Right forelimb (tissue), 1 donor: ENCODE measurements around the gene PLA2G6.

Source experiments
- DNase-seq: peaks from one replicate; pipeline ENCODE4 v3.0.0-alpha.2; 2018

The PLA2G6 gene

GRCh38 chr22:38067761-38068360, 113.8 kb downstream of the PLA2G6 start:
- DNase-seq = no peak

- no peak for DNase-seq
These were observed 114.6 kb downstream of the PLA2G6 start for GRCh38 chr22:38067028-38067415.

DNA sequence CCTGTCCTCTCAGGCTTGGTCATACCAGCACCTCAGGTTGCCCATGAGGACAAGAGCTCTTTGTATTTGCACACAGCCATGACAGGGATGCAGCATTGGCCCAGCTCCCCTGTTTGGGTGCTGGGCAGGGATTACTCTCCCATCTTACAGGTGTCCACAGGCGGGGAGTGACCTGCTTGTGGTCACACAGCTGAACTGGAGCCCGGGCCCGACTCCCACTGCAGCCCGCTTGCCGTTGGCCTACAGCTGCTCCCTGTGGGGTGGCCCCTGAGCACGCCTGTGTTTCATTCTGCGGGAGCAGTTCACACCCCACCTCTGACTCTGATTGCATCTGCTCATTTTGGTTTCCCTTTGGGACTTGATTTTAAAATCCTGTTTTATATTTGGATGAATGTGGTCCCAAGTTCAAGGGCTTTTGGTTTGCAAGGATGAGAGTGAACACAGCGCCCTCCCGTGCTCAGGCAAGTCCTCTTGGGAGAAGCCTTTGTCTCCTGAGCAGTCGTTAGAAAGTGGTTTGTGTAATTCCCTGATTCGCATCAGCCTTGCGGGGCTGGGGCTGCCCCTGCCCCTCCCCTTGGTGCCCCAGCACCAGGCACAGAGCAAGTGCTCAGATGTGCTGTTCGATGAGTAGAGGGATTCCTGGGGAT, 115.1 kb downstream of the PLA2G6 start:
- no peak for DNase-seq

- DNase-seq = no peak
These were observed 116.1 kb downstream of the PLA2G6 start for GRCh38 chr22:38065539-38065938.

GRCh38 chr22:38062791-38063190, 118.8 kb downstream of the PLA2G6 start:
- DNase-seq = no peak
